ENCODE data around the gene PSTPIP1. TPM values are rescaled to one million over a fixed set of nuclear protein-coding genes. Genes with fewer than 3 reads are reported as not detected.

Gene PSTPIP1
- total and polyA plus RNA-seq, 2 of the 4 experiments (the other 2 are of a cell fraction), result 0.36 to 1.1 TPM

- TF ChIP-seq CHD1 (IDR thresholded peaks at IDR 0.05; ENCODE audit: low read depth, low read length), result no peak
Measured at GRCh38 chr15:77038312-77039216, 43.6 kb downstream of the PSTPIP1 start (continued).

- dilution Hi-C loops (cut with HindIII; ENCODE audit: low sequenced_read_pairs, unreplicated experiment) (no loop called here), intact Hi-C loops (cut with micrococcal nuclease) (no loop called here), in situ Hi-C loops (cut with MboI; ENCODE audit: low sequenced_read_pairs) (no loop called here)
- H3K18ac ChIP-seq (ENCODE audit: low read depth, low read length), result no peak overlapping the region
- CTCF ChIA-PET, result no interaction called here
- H3K4me2 ChIP-seq (ENCODE audit: low read depth, low read length), result no peak overlapping the region
- H3K27me3 ChIP-seq (ENCODE audit: control insufficient read depth, insufficient read depth, low read length), result no peaks in the 10 kb centered on the region
- no peak overlapping the region for H3K4ac ChIP-seq (ENCODE audit: low read depth, low read length)
- no peak overlapping the region for H2BK15ac ChIP-seq (ENCODE audit: low read depth, low read length)
- H2BK20ac ChIP-seq (ENCODE audit: low read depth, low read length), result no peak overlapping the region
- H2BK5ac ChIP-seq (ENCODE audit: low read depth, low read length, poor library complexity, severe bottlenecking), result no peak overlapping the region
- no peak overlapping the region for H3K23ac ChIP-seq (ENCODE audit: low read depth, low read length)
- POLR2A ChIA-PET (ENCODE audit: unreplicated experiment), result no interaction called here
- H3K79me1 ChIP-seq (ENCODE audit: low read depth in 1 of 2, low read length in 2 of 2), result peaks cover 7 to 18% of the 10 kb centered on the region in 2 experiments; a peak in 2 of 4 replicates
- no peak overlapping the region for H3K14ac ChIP-seq (replicated peaks; ENCODE audit: low read depth, low read length)
- H2AK9ac ChIP-seq (replicated peaks; ENCODE audit: low read depth, low read length, poor library complexity), result no peak overlapping the region
- no peak overlapping the region for H3K4me3 ChIP-seq (ENCODE audit: insufficient read depth, low read depth, low read length)
- peaks cover 25% of the 10 kb centered on the region for H3K36me3 ChIP-seq (ENCODE audit: control insufficient read depth, insufficient read depth, low read length)
- DNase-seq, result no peak
- ATAC-seq (ENCODE audit: low read depth), result no peak
- no peak overlapping the region for H2AK5ac ChIP-seq (ENCODE audit: low read depth, low read length)
- H4K20me1 ChIP-seq (ENCODE audit: insufficient read depth, low read length), result peaks cover 4% of the 10 kb centered on the region; the same call in 1 of the 2 replicates
- no peak overlapping the region for H2AFZ ChIP-seq (replicated peaks; ENCODE audit: low read length, poor library complexity)
- WGBS, 2 experiments (ENCODE audit: extremely low coverage in 2 of 2, insufficient read length in 1 of 2), result no CpG with 5 or more reads among the region's 5 CpGs
- no peak overlapping the region for H4K8ac ChIP-seq (ENCODE audit: low read depth in 2 of 2, low read length in 2 of 2)
- no peak overlapping the region for H4K5ac ChIP-seq (ENCODE audit: low read depth, low read length)
- no TSS peak for BruUV-seq (replicated peaks)
- no peak overlapping the region for H3K9ac ChIP-seq (ENCODE audit: low read depth, low read length)
- no peak overlapping the region for H3K27ac ChIP-seq (ENCODE audit: insufficient read depth, low read length)
- peaks cover 13% of the 10 kb centered on the region for H3K9me1 ChIP-seq (ENCODE audit: insufficient read depth, low read length)
- H3K56ac ChIP-seq (ENCODE audit: extremely low read depth, insufficient read depth, low read length), result no peak overlapping the region
- H3K9me3 ChIP-seq (ENCODE audit: control insufficient read depth, insufficient read depth, low read length), result no peaks in the 10 kb centered on the region
- no peak overlapping the region for H2BK120ac ChIP-seq (ENCODE audit: low read depth, low read length)
- H4K91ac ChIP-seq (ENCODE audit: insufficient read depth, low read depth, low read length), result no peak overlapping the region
- 0 out of 2 replicates have a peak, but pooled peaks cover 2% of the 10 kb centered on the region for H3K4me1 ChIP-seq (ENCODE audit: control insufficient read depth, insufficient read depth, low read length)
- no peak for TF ChIP-seq MAFK (IDR thresholded peaks at IDR 0.05; ENCODE audit: low read depth, low read length)
- TF ChIP-seq MAZ (IDR thresholded peaks at IDR 0.05; ENCODE audit: borderline replicate concordance, low read depth, low read length), result no peak
- no peak for TF ChIP-seq RCOR1 (IDR thresholded peaks at IDR 0.05; ENCODE audit: insufficient replicate concordance, low read length)
- TF ChIP-seq CEBPB (IDR thresholded peaks at IDR 0.05; ENCODE audit: low read depth, low read length), result no peak
- no peak for TF ChIP-seq CHD1 (IDR thresholded peaks at IDR 0.05; ENCODE audit: low read depth, low read length)
- no peak for TF ChIP-seq BHLHE40 (IDR thresholded peaks at IDR 0.05; ENCODE audit: low read depth, low read length)
- TF ChIP-seq ELK1 (IDR thresholded peaks at IDR 0.05; ENCODE audit: borderline replicate concordance, low read depth, low read length), result no peak
- TF ChIP-seq RAD21 (IDR thresholded peaks at IDR 0.05; ENCODE audit: low read length), result no peak
- TF ChIP-seq POLR2A (IDR thresholded peaks at IDR 0.05; ENCODE audit: low read depth, low read length), result no peak
- no peak for TF ChIP-seq USF2 (IDR thresholded peaks at IDR 0.05; ENCODE audit: low read depth, low read length)
- no peak for TF ChIP-seq SMC3 (IDR thresholded peaks at IDR 0.05; ENCODE audit: low read depth, low read length)
- no peak for TF ChIP-seq NFE2L2 (IDR thresholded peaks at IDR 0.05; ENCODE audit: low read depth, low read length)
- TF ChIP-seq CTCF (conservative IDR thresholded peaks at IDR 0.05; ENCODE audit: low read depth, low read length), result no peak
Measured at GRCh38 chr15:77039217-77039533, 44.2 kb downstream of the PSTPIP1 start.
